Measurements from ENCODE around the gene SYT14.
"Not testable (repeated sequence)": the region's sequence is repeated elsewhere in the genome, so short reads cannot be mapped to it uniquely, and the experiment has no call there.

Gene SYT14

DNA sequence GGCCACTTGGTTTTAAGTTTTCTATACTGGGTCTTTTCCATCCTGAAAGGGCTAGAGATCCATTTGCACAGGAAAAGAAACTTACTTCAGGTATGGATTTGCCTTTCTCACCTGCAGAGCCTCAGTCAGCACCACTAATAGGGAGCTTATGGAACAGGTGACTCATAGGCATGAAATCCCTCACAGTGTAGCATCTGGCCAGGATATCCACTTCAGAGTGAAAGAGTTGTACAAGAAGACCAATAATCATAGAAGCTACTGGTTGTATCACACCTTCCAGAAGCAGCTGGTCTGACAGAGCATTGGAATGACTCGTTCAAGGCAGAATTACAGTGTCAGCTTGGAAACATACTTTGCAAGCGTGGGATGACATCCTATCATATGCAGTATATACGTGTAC lies 26.3 kb upstream of the SYT14 start:
- Histone ChIP-seq H3K9me3 (replicated peaks; ENCODE audit: insufficient read depth, low read length) (no peaks in the 10 kb centered on the region), H2AFZ (ENCODE audit: low read length) (no peak overlapping the region), H3K9ac (ENCODE audit: low read length) (no peak overlapping the region), H3K4me1 (ENCODE audit: low read length) (no peaks in the 10 kb centered on the region), H3F3A (ENCODE audit: insufficient read depth, low read length) (no peaks in the 10 kb centered on the region), H3K9me2 (replicated peaks; ENCODE audit: insufficient read depth, low read length) (no peaks in the 10 kb centered on the region), H4K20me1 (ENCODE audit: insufficient read depth, low read length) (no peaks in the 10 kb centered on the region), H3K27me3 (replicated peaks; ENCODE audit: insufficient read depth, low read length) (no peaks in the 10 kb centered on the region), H3K4me3 (ENCODE audit: low read length) (no peak overlapping the region), H3K36me3 (replicated peaks; ENCODE audit: insufficient read depth, low read length) (no peaks in the 10 kb centered on the region), H3K27ac (ENCODE audit: low read length) (no peak overlapping the region), H3K4me2 (ENCODE audit: low read depth, low read length) (no peak overlapping the region), H3K79me2 (ENCODE audit: low read length) (no peaks in the 10 kb centered on the region)
- TF ChIP-seq EZH2 (optimal IDR thresholded peaks at IDR 0.05; ENCODE audit: low read depth, low read length), result no peak
- TF ChIP-seq, protein P1, sequence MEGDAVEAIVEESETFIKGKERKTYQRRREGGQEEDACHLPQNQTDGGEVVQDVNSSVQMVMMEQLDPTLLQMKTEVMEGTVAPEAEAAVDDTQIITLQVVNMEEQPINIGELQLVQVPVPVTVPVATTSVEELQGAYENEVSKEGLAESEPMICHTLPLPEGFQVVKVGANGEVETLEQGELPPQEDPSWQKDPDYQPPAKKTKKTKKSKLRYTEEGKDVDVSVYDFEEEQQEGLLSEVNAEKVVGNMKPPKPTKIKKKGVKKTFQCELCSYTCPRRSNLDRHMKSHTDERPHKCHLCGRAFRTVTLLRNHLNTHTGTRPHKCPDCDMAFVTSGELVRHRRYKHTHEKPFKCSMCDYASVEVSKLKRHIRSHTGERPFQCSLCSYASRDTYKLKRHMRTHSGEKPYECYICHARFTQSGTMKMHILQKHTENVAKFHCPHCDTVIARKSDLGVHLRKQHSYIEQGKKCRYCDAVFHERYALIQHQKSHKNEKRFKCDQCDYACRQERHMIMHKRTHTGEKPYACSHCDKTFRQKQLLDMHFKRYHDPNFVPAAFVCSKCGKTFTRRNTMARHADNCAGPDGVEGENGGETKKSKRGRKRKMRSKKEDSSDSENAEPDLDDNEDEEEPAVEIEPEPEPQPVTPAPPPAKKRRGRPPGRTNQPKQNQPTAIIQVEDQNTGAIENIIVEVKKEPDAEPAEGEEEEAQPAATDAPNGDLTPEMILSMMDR (IDR thresholded peaks at IDR 0.05; ENCODE audit: low read length), result no peak
- no peak for TF ChIP-seq EZH2phosphoT487 (IDR thresholded peaks at IDR 0.05; ENCODE audit: low read length)
- no peak for DNase-seq

DNA sequence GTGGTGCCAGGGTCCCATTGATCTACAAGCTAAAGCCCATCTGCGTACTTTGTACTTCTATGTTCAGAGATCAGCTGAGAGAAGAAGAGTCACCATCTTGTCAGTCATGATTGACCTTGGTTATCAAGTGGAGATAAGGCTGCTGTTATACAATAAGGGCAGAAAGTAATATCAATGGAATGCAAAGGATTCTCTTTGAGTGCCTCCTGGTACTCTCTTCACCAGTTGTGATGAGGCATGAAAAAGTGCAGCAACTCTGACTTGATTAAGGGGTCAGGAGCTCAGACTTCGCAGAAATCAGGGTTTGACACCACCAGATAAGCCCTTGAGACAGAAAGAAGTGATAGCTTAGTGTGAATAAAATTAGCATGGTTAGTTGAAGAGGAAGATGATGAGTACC lies 25.7 kb upstream of the SYT14 start:
- H3K9me3 ChIP-seq (replicated peaks; ENCODE audit: insufficient read depth, low read length), result no peaks in the 10 kb centered on the region
- H3K36me3 ChIP-seq (replicated peaks; ENCODE audit: insufficient read depth, low read length), result no peaks in the 10 kb centered on the region
- no peaks in the 10 kb centered on the region for H3K79me2 ChIP-seq (ENCODE audit: low read length)
- H3K27me3 ChIP-seq (replicated peaks; ENCODE audit: insufficient read depth, low read length), result no peaks in the 10 kb centered on the region
- H3K4me3 ChIP-seq (ENCODE audit: low read length), result no peak overlapping the region
- H3K4me1 ChIP-seq (ENCODE audit: low read length), result no peaks in the 10 kb centered on the region
- no peak overlapping the region for H3K27ac ChIP-seq (ENCODE audit: low read length)
- DNase-seq, result no peak
- H4K20me1 ChIP-seq (ENCODE audit: insufficient read depth, low read length), result no peaks in the 10 kb centered on the region
- H2AFZ ChIP-seq (ENCODE audit: low read length), result no peak overlapping the region
- no peak overlapping the region for H3K9ac ChIP-seq (ENCODE audit: low read length)
- no peaks in the 10 kb centered on the region for H3K9me2 ChIP-seq (replicated peaks; ENCODE audit: insufficient read depth, low read length)
- no peak for TF ChIP-seq EZH2 (optimal IDR thresholded peaks at IDR 0.05; ENCODE audit: low read depth, low read length)
- H3F3A ChIP-seq (ENCODE audit: insufficient read depth, low read length), result no peaks in the 10 kb centered on the region
- H3K4me2 ChIP-seq (ENCODE audit: low read depth, low read length), result no peak overlapping the region

DNA sequence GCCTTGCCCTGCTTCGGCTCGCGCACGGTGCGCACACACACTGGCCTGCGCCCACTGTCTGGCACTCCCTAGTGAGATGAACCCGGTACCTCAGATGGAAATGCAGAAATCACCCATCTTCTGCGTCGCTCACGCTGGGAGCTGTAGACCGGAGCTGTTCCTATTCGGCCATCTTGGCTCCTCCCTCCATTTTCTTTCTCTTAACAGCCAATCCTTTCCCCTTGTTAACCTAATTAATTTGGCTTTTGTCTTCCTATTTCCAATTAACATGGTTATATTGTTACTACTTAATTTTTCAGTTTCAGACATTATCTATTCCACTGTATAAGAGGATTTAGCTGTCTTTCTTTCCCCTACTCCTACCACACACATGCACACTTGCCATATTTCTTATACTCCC lies 18.4 kb upstream of the SYT14 start:
- not testable (repeated sequence) for H3K27ac ChIP-seq (ENCODE audit: low read length); DNase-seq

DNA sequence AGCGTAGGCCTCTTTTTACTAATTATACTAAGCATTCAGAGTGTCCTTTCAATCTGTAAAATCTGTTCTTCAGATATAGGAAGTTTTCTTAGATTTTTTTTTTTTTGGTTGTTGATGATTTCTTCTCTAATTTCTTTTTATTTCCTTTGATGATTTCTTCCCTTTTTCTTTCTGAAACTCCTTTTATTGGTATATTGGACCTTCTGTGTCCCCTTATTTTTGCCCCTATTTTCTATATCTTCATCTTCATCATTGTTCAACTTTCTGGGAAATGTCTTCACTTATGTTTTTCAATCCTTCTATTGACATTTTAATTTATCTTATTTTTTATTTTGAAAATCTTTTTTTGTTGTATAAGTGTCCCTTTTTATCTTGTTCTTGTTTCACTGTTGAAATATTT lies 17.2 kb upstream of the SYT14 start:
- H3K79me2 ChIP-seq (ENCODE audit: low read length), result no peaks in the 10 kb centered on the region
- H3K9me2 ChIP-seq (replicated peaks; ENCODE audit: insufficient read depth, low read length), result no peaks in the 10 kb centered on the region
- H3K4me1 ChIP-seq (ENCODE audit: low read length), result no peaks in the 10 kb centered on the region
- no peaks in the 10 kb centered on the region for H3K36me3 ChIP-seq (replicated peaks; ENCODE audit: insufficient read depth, low read length)
- no peaks in the 10 kb centered on the region for H3F3A ChIP-seq (ENCODE audit: insufficient read depth, low read length)
- H3K9me3 ChIP-seq (replicated peaks; ENCODE audit: insufficient read depth, low read length), result no peaks in the 10 kb centered on the region
- H3K27me3 ChIP-seq (replicated peaks; ENCODE audit: insufficient read depth, low read length), result no peaks in the 10 kb centered on the region
- no peak overlapping the region for H2AFZ ChIP-seq (ENCODE audit: low read length)
- H3K27ac ChIP-seq (ENCODE audit: low read length), result no peak overlapping the region
- no peak overlapping the region for H3K4me2 ChIP-seq (ENCODE audit: low read depth, low read length)
- TF ChIP-seq, protein P1 (IDR thresholded peaks at IDR 0.05; ENCODE audit: low read length), result no peak
- TF ChIP-seq EZH2phosphoT487 (IDR thresholded peaks at IDR 0.05; ENCODE audit: low read length) (no peak), EZH2 (optimal IDR thresholded peaks at IDR 0.05; ENCODE audit: low read depth, low read length) (no peak)
- no peak overlapping the region for H3K9ac ChIP-seq (ENCODE audit: low read length)
- H3K4me3 ChIP-seq (ENCODE audit: low read length), result no peak overlapping the region
- DNase-seq, result no peak
- no peaks in the 10 kb centered on the region for H4K20me1 ChIP-seq (ENCODE audit: insufficient read depth, low read length)

More for the DNA sequence above, 18.4 kb upstream of the SYT14 start:
- H3K9me2 ChIP-seq (replicated peaks; ENCODE audit: insufficient read depth, low read length); H3K9ac ChIP-seq (ENCODE audit: low read length); H3K4me1 ChIP-seq (ENCODE audit: low read length); H3F3A ChIP-seq (ENCODE audit: insufficient read depth, low read length); H3K79me2 ChIP-seq (ENCODE audit: low read length); H3K9me3 ChIP-seq (replicated peaks; ENCODE audit: insufficient read depth, low read length); H3K27me3 ChIP-seq (replicated peaks; ENCODE audit: insufficient read depth, low read length); H3K4me3 ChIP-seq (ENCODE audit: low read length); H3K36me3 ChIP-seq (replicated peaks; ENCODE audit: insufficient read depth, low read length); H2AFZ ChIP-seq (ENCODE audit: low read length); H3K4me2 ChIP-seq (ENCODE audit: low read depth, low read length); H4K20me1 ChIP-seq (ENCODE audit: insufficient read depth, low read length): not testable (repeated sequence)
